Islet precursor cell (in vitro differentiated cells): ENCODE results near the gene PLAC8.
"Not testable (repeated sequence)": the region's sequence is repeated elsewhere in the genome, so short reads cannot be mapped to it uniquely, and the experiment has no call there.

Experiments used
- DNase-seq: peaks from one replicate; pipeline ENCODE4 v3.0.0-alpha.2; 2018

The PLAC8 gene

DNA sequence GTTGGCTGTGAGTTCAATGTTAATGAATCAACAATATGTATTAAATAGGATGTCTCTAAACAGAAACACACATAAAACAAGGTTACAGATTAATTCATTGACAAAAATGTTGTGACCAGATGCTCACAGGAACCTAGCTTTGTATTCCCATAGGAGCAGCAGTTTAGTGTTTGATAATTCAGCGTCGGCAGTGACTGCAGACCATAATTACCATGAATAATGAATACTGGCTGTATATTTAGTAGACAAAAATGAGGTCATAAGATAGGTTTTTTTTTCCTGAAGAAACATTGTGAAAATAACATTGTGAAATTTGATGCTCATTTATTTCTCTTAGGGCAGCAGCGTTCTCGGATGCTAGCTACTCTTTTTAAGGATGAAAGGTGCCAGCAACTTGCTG lies 51.8 kb downstream of the PLAC8 start:
- DNase-seq: no peak

GRCh38 chr4:83054928-83055327 lies 59.6 kb downstream of the PLAC8 start:
- DNase-seq: no peak

DNA sequence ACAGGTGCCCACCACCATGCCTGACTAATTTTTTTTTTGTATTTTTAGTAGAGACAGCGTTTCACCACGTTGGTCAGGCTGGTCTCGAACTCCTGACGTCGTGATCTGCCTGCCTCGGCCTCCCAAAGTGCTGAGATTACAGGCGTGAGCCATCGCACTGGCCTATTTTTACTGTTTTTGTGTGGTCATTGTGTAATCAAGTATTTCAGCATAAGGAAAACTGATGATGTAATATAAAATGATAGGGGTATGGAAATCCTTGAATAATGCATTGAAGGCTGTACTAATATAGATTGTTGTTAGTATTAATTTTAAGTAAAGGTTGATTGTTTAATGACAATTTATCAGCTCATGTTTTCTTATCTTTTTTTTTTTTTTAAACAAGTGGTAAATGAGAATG lies 65.7 kb downstream of the PLAC8 start:
- DNase-seq: not testable (repeated sequence)

DNA sequence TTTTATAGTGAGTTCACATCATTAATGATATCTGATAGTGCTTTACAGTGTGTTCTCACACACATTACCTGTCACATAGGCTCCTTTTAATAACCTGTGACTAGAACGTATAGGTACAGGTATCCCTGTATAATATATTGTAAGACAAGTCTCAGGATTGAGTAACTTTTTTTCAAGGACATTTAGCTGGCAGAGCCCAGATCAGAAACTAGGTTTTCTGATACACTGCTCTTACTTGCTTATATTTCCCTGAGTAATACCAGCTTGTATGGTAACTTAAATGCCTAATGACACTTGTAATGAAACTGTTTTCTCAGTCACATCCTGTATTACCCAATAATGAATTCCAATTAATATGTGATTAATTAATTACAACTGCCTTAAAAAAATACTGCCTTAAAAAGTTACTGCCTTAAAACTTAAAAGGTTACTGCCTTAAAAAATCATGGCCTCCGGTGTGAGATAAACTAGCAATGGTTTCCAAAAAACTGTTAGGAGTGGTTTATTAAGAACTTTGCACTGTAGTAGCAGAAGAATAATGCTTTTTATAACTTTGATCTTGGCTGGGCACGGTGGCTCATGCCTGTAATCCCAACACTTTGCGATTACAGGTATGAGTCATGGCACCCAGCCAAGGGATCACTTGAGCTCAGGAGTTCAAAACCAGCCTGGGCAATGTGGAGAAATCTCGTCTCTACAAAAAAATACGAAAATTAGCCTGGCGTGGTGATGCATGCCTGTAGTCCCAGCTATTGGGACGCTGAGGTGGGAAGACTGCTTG lies 67.6 kb downstream of the PLAC8 start:
- DNase-seq: no peak

- no peak for DNase-seq
These were observed 70.6 kb downstream of the PLAC8 start for GRCh38 chr4:83043801-83044407.

- not testable (repeated sequence) for DNase-seq
These were observed 71.4 kb downstream of the PLAC8 start for GRCh38 chr4:83043157-83043556.

GRCh38 chr4:83040269-83040668 lies 74.3 kb downstream of the PLAC8 start:
- no peak for DNase-seq
